ENCODE data around the gene MRI1. TPM values are rescaled to one million over a fixed set of nuclear protein-coding genes. Genes with fewer than 3 reads are reported as not detected.

The MRI1 gene
- total and polyA plus RNA-seq, 10 of the 15 experiments (the other 5 are each of a cell fraction or from before 2014, with no cell fraction given), result 5.4 to 50.3 (median 28.3) TPM

- RAD21 ChIA-PET (ENCODE audit: unreplicated experiment), result no interaction called here
- in situ Hi-C loops (cut with MboI), result loop anchor here (10.0 kb wide), 1 partner anchor 122 kb away; no protein-coding TSS in a partner anchor
- H4K20me1 ChIP-seq (ENCODE audit: control insufficient read depth, insufficient read depth), result no peaks in the 10 kb centered on the region
- no peak for ATAC-seq
- no peak for DNase-seq (ENCODE audit: low read depth, low spot score)
- H3K36me3 ChIP-seq (ENCODE audit: control insufficient read depth in 2 of 2, insufficient read depth in 2 of 2, low read length in 1 of 2), result no peaks in the 10 kb centered on the region
- TF ChIP-seq, protein P1, sequence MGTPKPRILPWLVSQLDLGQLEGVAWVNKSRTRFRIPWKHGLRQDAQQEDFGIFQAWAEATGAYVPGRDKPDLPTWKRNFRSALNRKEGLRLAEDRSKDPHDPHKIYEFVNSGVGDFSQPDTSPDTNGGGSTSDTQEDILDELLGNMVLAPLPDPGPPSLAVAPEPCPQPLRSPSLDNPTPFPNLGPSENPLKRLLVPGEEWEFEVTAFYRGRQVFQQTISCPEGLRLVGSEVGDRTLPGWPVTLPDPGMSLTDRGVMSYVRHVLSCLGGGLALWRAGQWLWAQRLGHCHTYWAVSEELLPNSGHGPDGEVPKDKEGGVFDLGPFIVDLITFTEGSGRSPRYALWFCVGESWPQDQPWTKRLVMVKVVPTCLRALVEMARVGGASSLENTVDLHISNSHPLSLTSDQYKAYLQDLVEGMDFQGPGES (IDR thresholded peaks at IDR 0.05), result no peak
- TF ChIP-seq MTA2 (IDR thresholded peaks at IDR 0.05; ENCODE audit: low read depth) (no peak), MTA3 (IDR thresholded peaks at IDR 0.05; ENCODE audit: borderline replicate concordance, low read length) (no peak), NFYB (IDR thresholded peaks at IDR 0.05; ENCODE audit: insufficient read depth, low read depth, low read length) (no peak), MEF2B (IDR thresholded peaks at IDR 0.05; ENCODE audit: partially characterized antibody, poor library complexity, severe bottlenecking) (no peak), TCF12 (IDR thresholded peaks at IDR 0.05; ENCODE audit: low read depth, low read length) (no peak), NFYA (IDR thresholded peaks at IDR 0.05; ENCODE audit: borderline replicate concordance, low read depth, low read length) (no peak), ESRRA (IDR thresholded peaks at IDR 0.05; ENCODE audit: low read length) (no peak), NFIC (IDR thresholded peaks at IDR 0.05; ENCODE audit: low read depth, low read length) (no peak), NRF1 (conservative IDR thresholded peaks at IDR 0.05; ENCODE audit: low read depth, low read length) (no peak), MXI1 (IDR thresholded peaks at IDR 0.05; ENCODE audit: low read depth, low read length) (no peak)
- TF ChIP-seq, protein P2, sequence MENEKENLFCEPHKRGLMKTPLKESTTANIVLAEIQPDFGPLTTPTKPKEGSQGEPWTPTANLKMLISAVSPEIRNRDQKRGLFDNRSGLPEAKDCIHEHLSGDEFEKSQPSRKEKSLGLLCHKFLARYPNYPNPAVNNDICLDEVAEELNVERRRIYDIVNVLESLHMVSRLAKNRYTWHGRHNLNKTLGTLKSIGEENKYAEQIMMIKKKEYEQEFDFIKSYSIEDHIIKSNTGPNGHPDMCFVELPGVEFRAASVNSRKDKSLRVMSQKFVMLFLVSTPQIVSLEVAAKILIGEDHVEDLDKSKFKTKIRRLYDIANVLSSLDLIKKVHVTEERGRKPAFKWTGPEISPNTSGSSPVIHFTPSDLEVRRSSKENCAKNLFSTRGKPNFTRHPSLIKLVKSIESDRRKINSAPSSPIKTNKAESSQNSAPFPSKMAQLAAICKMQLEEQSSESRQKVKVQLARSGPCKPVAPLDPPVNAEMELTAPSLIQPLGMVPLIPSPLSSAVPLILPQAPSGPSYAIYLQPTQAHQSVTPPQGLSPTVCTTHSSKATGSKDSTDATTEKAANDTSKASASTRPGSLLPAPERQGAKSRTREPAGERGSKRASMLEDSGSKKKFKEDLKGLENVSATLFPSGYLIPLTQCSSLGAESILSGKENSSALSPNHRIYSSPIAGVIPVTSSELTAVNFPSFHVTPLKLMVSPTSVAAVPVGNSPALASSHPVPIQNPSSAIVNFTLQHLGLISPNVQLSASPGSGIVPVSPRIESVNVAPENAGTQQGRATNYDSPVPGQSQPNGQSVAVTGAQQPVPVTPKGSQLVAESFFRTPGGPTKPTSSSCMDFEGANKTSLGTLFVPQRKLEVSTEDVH (IDR thresholded peaks at IDR 0.05; ENCODE audit: low read depth, partially characterized antibody), result no peak
- TF ChIP-seq, protein P3, sequence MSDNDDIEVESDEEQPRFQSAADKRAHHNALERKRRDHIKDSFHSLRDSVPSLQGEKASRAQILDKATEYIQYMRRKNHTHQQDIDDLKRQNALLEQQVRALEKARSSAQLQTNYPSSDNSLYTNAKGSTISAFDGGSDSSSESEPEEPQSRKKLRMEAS (IDR thresholded peaks at IDR 0.05; ENCODE audit: low read depth, low read length), result no peak
- H3K9me3 ChIP-seq (replicated peaks; ENCODE audit: control insufficient read depth, insufficient read depth, low read length), result no peaks in the 10 kb centered on the region; the same call in 2 of the 3 replicates
- H3K4me3 ChIP-seq, result no peak overlapping the region
- POLR2A ChIA-PET, result no interaction called here
- peaks cover 15% of the 10 kb centered on the region for H3K4me1 ChIP-seq (ENCODE audit: control insufficient read depth, insufficient read depth, low read length)
- no peak overlapping the region for H2AFZ ChIP-seq (ENCODE audit: control insufficient read depth, low read depth, low read length)
- intact Hi-C loops (cut with micrococcal nuclease; ENCODE audit: unreplicated experiment), result loop anchor here (10.0 kb wide), 1 partner anchor 452 kb away; no protein-coding TSS in a partner anchor
- no peaks in the 10 kb centered on the region for H3K27me3 ChIP-seq (replicated peaks in 1 of 2; ENCODE audit: control insufficient read depth in 2 of 2, insufficient read depth in 2 of 2, low read length in 1 of 2)
- FAIRE-seq, result no peak
- H3K27ac ChIP-seq (ENCODE audit: control insufficient read depth, insufficient read depth), result no peak overlapping the region
- no peaks in the 10 kb centered on the region for H3K79me2 ChIP-seq (ENCODE audit: control insufficient read depth, insufficient read depth, low read length)
- 91% methylated on average over 5 of the region's 5 CpGs for WGBS (ENCODE audit: insufficient coverage, insufficient replicate concordance, low lambda C conversion rate, missing lambda C conversion rate)
- no TSS peak for BruUV-seq (replicated peaks)
- H3K4me2 ChIP-seq (ENCODE audit: control insufficient read depth, insufficient read depth), result no peak overlapping the region
- SMC1A ChIA-PET (ENCODE audit: uncharacterized antibody, unreplicated experiment), result no interaction called here
- CTCF ChIA-PET, result no interaction called here
- no peak overlapping the region for H3K9ac ChIP-seq (ENCODE audit: control insufficient read depth, insufficient read depth, low read length)
Observed at GRCh38 chr19:13726323-13726722, 38.0 kb upstream of the MRI1 start.
